ENCODE results near the gene TMTC2.
A peak's percentile ranks its signal among the peaks of the same experiment; 100 is the strongest.

The TMTC2 gene

DNA sequence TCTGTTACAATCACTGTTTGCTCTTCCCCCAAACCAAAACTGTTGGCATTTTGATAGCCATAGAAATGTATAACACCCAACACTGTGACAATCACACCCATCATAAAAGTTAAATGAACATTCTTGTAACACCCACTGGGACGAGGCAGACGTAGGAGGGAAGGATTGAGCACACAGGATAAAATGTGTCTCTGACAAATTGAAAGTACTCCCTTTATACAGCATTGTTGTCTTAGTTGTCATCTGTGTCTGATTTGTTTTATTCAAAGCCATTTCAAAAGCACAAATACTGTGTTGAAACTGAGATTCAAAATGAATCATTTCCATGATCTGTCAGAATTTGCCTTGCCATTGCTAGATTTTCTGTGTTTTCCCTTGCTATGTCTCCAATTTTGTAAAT lies 436.3 kb downstream of the TMTC2 start:
- no peak for DNase-seq (ENCODE audit: low read depth)
- TF ChIP-seq, protein P1, sequence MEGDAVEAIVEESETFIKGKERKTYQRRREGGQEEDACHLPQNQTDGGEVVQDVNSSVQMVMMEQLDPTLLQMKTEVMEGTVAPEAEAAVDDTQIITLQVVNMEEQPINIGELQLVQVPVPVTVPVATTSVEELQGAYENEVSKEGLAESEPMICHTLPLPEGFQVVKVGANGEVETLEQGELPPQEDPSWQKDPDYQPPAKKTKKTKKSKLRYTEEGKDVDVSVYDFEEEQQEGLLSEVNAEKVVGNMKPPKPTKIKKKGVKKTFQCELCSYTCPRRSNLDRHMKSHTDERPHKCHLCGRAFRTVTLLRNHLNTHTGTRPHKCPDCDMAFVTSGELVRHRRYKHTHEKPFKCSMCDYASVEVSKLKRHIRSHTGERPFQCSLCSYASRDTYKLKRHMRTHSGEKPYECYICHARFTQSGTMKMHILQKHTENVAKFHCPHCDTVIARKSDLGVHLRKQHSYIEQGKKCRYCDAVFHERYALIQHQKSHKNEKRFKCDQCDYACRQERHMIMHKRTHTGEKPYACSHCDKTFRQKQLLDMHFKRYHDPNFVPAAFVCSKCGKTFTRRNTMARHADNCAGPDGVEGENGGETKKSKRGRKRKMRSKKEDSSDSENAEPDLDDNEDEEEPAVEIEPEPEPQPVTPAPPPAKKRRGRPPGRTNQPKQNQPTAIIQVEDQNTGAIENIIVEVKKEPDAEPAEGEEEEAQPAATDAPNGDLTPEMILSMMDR (conservative IDR thresholded peaks at IDR 0.05; ENCODE audit: low read length): no peak
- peak overlapping the region; percentile 38 for H3K4me3 ChIP-seq (ENCODE audit: low read length)

DNA sequence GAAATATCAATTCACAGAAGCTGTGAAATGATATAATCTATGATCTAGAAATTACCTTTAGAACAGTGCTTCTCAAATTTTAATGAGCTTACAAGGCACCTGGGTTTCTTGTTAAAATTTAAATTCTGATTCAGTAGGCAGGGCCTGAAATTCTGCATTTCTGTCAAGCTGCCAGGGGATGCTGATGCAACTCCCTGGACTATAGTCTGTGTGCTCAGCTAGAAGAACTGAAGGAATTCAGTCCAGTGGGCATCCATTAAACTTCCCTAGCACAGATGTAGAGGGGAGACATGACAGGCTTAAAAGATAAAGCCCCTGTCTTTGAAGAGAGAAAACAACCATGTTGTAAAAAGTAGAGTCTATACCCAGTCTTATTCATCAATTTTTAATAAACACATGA lies 441.8 kb downstream of the TMTC2 start:
- peak; percentile 11 for DNase-seq (ENCODE audit: low read depth)
- H3K4me3 ChIP-seq (ENCODE audit: low read length): no peak overlapping the region
- TF ChIP-seq, protein P1 (conservative IDR thresholded peaks at IDR 0.05; ENCODE audit: low read length): no peak

DNA sequence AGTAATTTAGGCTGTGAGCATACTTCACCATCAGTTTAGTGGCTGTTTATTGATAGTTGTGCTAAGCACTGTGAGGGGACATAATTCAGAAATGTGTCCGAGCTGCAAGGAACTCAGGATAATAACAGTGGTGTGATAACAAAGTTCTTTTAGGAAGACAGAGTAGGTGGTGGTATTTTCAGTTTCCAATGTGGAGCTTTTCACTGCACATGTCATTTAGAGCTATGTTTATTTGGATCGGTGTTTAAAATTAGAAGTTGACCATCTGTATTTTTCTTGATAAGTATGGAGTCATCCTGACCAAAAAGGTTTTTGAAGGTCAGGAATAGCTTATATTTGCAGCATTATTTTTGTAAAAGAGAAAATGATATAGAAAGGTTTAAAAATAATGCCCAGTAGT lies 443.5 kb downstream of the TMTC2 start:
- no peak overlapping the region for H3K4me3 ChIP-seq (ENCODE audit: low read length)
- DNase-seq (ENCODE audit: low read depth): no peak
- TF ChIP-seq, protein P1 (conservative IDR thresholded peaks at IDR 0.05; ENCODE audit: low read length): no peak

DNA sequence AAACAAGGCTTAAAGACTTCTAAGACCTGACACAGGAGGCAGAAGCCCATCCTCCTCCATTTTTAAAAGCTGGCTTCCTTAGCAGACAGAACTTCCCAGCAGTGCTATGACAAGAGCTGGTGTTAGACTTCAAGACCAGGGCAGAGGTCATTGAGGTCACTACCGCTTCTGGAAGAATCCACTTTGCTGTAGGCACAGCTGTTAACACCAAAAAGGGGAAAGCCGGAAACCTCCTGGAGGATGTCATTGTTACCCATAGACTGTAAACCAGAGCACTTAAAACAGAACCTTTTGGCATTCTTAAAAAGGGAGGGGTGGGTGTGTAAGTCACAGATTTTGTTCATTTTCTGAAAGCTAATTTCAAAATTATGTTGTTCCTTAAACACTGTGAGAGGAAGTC lies 445.7 kb downstream of the TMTC2 start:
- no peak for DNase-seq (ENCODE audit: low read depth)
- H3K4me3 ChIP-seq (ENCODE audit: low read length): no peak overlapping the region

DNA sequence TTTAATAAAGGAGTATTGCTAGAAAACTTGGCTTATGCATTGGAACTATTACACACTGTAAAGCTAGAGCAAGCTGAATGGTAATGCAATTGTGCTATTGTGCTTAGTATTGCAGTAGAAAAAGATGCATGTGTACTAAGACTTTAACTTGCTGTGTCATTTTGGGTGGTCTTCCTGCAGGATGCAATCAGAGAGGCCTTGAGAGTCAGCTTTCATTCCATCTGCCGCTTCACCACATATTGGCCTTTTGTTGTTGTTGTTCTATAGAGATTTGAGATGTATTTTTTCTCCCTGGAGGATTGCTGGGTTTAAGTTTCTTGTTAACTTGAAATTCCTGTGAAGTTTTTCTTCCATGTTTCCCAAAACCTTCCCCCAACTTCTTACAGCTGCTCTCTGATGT lies 449.7 kb downstream of the TMTC2 start:
- no peak overlapping the region for H3K4me3 ChIP-seq (ENCODE audit: low read length)
- DNase-seq (ENCODE audit: low read depth): no peak
- TF ChIP-seq, protein P1 (conservative IDR thresholded peaks at IDR 0.05; ENCODE audit: low read length): no peak

More for the DNA sequence above, 445.7 kb downstream of the TMTC2 start:
- TF ChIP-seq, protein P1 (conservative IDR thresholded peaks at IDR 0.05; ENCODE audit: low read length): no peak

DNA sequence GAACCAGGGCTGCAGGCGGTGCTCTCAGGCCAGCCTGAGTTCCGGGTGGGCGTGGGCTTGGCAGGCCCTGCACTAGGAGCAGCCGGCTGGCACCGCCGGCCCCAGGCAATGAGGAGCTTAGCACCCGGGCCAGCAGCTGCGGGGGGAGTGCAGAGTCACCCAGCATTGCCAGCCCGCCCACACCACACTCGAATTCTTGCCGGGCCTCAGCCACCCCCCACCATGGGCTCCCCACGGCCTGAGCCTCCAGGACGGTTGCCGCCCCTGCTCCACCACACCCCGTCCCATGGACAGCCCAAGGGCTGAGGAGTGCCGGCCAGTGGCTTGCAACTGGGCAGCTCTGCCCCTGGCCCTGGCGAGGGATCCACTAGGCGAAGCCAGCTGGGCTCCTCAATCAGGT lies 453.4 kb downstream of the TMTC2 start:
- DNase-seq (ENCODE audit: low read depth): no peak
- TF ChIP-seq, protein P1 (conservative IDR thresholded peaks at IDR 0.05; ENCODE audit: low read length): no peak
- no peak overlapping the region for H3K4me3 ChIP-seq (ENCODE audit: low read length)

DNA sequence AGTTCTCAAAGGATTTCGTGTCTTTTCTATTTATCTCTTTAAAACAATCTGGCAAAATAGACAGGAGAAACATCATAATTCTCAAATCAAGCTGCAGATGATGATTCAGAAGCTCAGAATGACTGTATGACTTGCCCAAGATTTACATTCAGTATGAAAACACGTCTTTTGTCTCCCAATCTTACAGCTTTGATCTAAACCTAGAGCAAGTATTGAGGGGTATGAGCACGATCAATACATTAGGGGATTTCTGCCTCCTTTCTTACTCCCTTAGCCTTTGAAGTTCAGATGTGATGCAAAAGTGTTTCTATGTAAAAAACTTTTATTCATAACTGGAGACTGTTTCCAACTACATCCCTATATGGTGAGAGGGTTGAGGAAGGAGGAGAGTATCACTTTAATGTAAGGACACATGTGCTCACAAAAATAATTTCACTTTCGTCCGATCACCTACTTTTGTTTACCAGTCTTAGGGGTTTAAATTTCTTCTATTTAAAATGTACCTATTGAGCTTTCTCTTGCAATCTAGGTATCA lies 454.8 kb downstream of the TMTC2 start:
- TF ChIP-seq, protein P1 (conservative IDR thresholded peaks at IDR 0.05; ENCODE audit: low read length): no peak
- DNase-seq (ENCODE audit: low read depth): no peak
- no peak overlapping the region for H3K4me3 ChIP-seq (ENCODE audit: low read length)
